AML-193 (cell line): ENCODE measurements around the gene DLK1.

ENCODE experiments used
- DNase-seq, 2 experiments: peaks; one replicate each; lab custom pipeline; 2025; lab: John Stamatoyannopoulos, UW

DLK1 gene

DNA sequence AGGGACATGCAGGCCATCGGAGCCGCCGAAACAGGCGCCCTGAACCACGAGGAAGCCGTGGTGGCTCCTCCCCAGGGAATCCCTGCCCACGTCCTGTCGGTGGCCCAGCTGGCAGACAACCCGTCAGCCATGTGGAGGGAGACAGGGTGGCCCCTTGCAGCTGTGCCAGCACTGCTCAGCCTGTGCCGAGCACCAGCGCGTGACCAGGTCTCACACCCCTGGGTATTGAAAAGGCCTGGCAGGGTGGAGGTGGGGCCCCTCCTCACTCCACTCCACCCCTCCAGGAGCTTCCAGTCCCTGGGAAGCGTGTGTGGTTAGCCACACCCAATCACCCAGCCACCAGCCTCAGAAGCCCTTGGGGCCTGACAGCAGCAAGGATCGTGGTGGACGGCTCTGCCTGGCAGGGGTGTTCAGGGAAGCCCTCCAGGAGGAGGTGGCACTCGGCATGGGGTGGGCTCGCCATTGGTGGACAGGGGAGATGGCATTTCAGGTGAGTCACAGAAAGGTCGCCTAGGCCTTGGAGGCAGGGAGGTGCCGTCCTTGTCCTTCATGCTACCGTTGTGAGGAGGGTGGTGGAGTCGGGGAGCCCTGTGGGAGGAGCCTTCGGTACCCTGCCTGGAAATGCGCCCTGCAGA, 12.3 kb upstream of the DLK1 start:
- DNase-seq: no peak

DNA sequence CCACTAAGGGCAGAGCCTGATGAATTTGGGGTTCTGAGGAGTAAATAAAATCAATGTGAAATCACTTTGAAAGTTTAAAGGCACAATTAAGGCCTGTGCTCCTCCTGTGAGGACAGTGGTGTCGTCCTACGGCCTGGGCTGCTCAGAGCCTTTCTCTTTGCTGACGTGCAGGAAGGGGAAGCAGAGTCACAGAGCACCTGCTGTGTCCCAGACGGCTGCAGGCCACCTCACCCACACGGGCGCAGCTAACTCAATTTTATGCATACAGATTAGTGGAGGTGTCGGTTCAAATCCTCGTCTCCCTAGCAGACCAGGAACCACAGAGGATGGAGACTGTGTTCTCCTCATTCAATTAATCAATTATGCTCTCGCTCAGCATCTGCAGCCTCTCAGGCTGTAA, 11.4 kb upstream of the DLK1 start:
- DNase-seq: no peak

DNA sequence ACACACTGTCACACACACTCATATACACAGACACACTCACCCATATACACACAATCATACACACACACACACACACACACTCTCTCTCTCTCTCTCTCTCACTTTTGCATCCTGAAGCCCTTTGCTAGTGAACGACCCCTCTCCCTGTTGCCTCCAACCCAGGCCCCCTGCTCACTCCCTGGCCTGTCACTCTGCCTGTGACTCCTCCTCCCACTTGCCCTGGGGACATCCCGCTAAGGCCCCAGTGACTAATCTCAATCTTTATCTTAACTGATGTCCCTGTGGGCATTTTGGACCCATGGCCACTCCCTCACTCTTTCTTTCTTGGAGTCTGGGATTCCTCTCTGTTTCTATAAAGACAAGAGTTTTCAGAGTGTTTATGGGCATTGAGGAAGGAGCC, 10.9 kb upstream of the DLK1 start:
- DNase-seq: no peak

DNA sequence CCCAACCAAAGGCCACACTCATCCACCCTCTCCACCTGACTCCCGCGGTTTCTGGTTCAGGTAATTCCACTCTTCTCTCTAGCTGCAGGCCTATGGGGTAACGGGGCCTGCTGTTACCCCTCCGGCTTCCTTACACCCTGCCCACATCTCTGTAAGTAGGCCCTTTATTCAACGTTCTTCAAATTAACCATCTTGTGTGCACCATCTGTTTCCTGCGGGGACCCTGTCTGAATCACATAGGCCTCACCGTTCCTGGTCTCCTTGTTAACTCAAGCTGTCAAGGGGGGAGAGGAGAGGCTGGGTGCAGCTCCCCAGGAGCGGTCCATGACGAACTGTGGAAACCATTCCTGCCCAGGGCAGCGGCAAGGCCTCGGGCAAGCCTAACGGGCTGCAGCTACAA, 9.3 kb upstream of the DLK1 start:
- DNase-seq: no peak

DNA sequence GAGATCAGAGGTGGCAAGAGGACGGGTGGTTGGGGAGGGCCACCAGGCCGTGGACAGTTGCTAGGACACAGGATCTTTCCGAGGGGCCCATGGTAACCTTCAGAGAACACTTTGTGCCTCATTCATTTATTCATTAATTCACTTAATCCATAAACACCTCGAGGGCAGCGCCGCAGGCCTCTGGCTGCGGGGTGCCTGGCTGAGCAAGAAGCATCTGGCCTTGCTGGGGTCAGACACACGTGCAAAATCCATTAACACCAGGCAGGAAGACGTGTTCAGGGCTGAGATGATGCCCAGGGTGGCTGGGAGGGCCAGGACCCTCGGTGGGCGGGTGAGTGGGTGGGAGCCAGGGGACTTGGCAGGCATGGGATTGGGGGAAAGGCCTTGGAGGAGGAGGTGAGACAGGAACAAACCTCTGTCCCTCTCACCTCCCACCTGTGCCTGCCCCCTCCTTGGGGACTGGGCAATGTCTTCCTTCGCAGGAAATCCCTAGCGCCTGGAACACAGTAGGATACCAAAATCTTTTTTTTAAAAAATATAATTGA, 6.6 kb upstream of the DLK1 start:
- no peak for DNase-seq

DNA sequence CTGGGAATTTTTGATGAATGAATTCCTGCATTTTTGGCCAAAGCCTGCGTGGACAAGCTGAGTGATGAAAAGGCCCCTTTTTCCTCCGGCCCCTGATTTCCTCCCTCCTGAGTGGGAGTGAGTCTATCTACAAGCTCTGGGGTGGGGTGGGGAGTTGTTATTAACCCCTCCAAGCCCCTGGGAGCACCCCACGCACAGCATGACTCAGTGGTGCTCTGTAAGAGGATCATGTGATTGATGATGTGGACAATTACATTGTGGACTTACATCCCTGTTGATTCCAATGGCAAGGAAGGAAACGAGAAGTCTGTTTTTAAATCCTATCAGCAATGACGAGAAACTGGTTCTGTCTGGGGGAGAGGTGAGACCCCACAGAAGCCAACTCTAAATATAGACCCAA, 5.1 kb upstream of the DLK1 start:
- DNase-seq: no peak

DNA sequence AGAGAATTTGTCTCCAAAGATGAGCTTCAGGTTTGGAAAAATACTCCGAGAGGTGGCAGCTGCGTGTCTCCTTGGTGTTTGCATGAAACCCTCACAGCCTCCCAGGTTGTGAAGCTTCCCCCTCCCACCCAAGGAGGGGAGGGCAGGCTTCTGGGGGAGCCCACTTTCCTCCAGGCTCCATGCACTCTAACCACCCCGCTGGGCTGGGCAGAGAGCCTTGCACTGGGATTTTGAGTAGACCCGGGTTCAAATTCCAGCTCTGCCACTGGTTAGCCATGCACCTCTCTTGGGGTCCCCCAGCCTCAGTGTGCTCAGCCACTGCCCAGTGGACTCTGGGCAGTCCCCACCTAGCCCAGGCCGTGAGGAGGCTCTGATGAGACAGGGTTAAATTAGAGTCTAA, 4.3 kb upstream of the DLK1 start:
- DNase-seq: no peak

DNA sequence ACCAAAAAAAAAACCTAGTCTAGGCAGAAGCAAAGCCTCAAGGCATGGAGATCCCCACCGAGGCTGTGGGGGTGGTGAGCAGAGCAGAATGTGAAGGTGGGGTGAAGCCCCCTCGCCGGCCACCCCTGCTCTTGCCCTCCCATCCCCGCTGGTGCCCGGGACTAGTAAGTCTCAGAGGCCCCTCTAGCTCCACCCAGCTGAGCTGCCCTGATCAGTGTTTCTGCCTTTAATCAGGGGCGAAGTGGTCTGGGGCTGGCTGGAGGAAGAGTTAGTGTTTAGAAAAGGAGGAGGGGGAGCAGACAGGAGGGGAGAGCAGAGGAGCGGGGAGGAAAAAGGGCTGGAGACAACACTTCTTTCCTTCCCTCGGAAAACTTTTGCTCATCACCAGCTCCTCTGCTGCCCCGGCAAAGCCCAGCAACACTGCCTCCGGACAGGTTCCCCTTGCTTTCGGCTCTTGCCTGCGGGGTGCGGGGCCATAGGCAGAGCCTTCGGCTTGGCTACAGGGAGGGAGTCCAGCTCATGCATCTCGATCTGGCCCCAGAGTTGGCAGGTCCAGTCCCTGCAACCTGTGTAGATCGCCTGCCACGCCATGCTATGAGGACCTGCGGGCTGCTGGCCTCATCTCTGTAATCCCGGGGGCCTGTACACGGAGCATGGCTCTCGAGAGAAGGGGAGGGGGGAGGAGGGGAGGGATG, 3.4 kb upstream of the DLK1 start:
- DNase-seq: no peak

DNA sequence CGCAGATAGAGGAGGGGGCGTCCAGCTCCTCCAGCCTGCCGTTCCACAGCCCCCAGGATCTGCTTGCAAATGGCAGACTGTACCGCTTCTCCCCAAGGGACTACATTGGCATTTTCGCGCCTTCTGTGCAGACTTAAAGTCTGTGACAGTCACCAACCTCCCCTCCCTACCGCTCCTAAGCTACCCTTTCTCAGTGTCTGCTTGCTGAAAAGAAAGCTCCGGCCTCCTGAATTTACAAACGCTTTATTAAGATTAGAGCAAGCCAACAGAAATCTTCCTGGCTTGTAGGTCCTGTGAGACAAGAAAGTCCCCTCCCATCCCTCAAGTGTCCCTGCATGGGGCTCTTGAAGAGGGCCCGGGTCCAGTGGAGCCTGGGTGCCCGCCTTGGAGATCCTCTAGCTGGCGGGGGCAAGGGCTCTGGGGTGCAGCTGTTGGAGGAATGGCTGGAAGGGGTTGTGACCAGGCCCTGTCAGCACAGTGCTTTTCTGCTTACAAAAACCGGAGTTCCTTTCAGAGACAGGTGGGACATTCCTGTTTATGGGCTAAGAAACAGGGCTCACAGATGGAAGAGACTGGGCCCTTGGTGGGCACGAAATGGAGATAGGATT, 2.8 kb upstream of the DLK1 start:
- DNase-seq: no peak

DNA sequence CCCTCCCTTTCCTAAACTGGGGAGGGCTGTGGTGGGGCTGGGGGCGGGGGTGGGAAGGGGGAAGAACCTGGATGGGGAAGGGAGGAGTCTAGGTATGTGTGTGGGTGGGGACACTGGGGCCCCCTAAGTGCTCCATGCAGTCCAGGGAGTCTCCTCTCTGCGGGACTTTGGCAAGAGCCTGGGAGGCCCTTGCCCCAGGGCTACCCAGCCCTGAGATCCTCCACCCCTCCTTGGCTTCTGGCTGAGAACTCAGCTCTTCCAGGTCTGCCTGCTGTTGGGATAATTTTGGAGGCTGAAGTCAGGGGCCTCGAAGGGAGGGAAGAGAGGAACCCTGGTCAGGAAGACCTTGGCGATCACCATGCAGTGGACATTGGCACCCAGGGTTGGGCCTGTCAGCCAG, 2.2 kb upstream of the DLK1 start:
- no peak for DNase-seq

DNA sequence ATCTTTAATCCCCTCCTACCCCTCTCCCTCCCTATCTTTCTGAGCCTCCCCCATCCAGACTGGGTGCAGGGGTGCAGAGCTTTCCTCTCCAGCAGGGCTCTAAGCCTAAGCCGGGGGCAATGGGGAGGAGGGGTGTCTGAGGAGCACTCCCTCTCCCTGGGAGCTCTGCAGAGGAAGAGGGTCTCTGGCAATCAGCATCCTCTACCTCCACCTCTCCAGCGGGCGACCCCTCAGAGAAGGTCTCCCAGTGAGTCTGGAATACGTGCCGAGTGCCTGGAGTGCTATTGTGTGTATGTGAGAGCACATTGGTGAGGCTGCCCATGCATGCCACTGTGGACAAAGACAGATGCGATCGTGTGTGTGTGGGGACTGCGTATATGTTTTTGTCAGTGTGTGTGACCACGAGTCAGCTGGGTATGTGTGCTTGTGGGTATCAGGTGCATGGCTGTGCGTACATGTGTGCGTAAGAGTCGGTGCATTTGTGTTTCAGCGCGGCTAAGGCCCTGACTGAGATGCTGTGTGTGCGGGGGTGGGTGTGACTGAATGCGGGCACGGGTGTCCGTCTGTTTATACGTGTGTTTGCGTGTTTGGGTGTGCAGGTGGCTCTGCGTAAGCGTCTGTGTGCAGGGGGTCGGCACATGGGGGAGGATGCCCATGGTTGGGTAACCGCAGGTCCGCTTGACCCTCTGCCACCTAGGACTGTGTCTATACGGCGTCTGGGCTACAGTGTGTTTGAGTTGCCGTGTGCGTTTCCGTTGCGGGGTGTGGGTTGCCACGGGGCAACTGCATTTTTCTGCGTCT, 905 bp upstream of the DLK1 start:
- no peak for DNase-seq

DNA sequence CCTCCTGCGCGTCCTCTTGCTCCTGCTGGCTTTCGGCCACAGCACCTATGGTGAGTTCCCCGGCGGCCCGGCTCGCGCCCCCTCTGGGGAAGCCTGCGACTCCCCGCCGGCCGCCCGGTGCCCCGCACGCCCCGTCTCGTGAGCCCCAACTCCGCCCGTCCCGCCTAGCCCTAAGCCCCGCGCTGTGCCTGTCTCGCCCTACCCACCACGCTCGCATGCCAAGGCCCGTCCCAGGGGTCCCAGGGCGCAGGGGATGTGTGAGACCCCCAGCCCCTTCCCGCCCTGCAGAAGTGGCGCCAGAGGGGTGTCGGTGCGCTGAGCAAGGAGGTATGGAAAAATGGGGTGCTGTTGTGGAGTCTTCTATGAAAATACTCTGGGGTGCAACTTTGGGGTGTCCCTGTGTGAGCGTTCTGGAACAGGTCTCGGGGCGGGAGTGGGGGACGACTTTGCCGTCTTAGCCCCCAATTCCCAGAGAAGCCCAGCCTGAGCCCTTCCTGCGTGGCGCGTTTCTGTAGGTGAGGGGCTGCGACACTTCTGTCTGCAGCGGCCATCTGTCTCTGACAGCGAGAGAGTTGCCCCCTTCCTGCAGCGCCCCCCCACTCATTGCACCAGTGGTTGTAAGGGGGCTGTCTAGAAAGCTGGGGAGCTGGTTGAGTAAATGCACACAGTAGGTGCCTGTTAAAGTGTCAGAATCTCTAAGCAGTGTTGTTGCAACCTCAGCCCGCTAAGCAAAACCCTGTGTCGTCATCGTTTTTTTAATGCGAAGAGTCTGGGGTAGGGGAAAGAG, 587 bp downstream of the DLK1 start:
- DNase-seq: no peak

DNA sequence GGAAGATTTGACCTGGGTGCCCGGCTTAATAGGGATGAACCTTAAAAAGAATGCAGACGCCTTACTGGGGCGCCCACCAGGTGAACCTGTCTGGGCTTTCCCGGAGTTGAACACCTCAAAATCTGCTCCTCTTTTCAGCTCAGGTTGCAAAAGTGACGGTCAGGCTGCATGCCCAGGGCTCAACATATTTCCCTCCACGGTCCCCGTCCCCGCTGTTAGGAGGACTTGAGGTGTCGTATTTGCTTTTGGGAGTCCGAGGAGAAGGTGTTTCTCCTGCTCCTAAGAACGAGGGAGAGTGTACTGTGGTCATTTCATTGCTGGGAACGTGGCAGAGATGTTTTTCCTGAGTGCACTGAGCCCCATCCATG, 1.2 kb downstream of the DLK1 start:
- no peak for DNase-seq

DNA sequence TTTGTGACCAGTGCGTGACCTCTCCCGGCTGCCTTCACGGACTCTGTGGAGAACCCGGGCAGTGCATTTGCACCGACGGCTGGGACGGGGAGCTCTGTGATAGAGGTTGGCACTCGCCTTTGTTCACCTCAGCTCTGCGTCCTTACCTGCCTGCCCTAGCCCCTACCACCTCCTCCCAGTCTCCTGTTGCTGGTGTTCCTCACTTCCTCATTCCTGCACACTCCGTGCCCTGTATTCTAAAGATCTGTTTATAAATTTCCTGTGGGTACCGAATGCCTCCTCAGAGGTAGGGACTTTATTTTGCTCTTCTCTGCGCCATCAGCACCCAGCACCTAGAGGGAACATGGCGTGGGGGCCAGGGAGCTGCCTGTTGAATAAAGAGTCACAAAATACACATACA, 2.3 kb downstream of the DLK1 start:
- DNase-seq: no peak

DNA sequence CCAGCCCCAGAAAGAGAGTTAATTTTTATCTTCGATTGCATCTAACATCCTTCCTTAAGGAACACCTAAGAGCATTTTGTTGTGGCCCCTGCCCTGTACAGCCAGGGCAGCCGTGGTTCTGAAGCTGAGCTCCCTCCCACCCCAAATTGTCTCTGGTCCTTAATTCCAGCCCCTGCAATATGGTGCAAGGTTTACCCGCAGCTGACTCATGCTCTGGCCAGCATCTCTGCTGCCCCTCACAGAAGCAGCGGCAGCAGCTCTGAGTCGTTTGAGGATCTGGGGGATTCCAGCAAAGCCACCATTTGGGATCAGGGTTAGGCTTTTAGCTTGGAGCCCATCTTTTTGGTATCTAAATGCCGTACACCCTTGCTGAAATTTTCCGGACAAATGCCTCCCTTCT, 3.3 kb downstream of the DLK1 start:
- DNase-seq: no peak

DNA sequence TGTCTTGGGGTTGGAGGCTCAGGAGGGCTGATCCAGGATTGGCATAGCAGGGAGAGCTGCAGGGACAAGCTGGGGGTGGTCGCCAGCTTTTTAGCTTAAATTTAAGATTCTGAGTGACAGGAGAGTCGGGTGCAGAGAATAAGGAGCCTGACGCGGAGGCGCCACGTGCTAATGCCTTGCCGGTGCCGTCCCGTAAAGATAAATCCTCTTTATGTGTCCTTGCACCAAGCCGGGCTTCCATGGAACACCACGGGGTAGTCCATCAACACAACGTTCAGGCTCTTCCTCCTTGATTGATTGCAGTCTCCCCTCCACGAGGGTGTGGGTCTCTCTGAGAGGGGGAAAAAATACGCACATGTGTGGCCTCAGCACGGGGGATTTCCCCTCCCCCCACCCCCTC, 3.9 kb downstream of the DLK1 start:
- DNase-seq: no peak

DNA sequence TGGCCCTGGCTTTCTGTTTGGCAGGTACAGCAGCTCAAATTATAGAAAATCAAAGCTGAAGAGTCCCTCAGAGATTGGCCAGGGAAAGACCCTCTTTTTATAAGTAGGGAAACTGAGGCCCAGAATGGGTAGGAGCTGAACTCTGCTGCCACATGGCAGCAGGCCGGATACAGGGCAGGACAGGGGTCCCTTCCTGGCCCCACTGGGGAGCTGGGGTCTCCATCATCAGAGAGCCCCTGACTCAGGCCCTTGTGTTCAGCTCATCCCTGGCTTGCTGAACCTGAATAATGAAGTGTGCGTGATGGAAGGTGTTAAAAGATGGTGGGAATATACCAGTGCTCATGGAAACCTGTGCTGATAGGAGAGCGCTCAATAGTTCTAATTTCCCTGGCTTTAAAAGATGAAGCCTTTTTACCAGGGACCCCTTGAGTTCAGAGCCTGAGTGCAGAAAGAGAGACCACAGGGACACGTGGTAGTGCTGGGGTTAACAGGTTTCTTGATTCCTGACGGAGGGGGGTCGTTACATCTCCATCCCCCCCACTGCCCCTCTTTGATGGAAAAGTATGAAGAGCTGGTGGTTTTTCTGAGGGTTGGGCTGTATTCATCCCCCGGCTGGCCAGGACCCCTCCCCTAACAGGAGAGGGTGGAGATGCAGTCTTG, 4.4 kb downstream of the DLK1 start:
- DNase-seq: no peak

DNA sequence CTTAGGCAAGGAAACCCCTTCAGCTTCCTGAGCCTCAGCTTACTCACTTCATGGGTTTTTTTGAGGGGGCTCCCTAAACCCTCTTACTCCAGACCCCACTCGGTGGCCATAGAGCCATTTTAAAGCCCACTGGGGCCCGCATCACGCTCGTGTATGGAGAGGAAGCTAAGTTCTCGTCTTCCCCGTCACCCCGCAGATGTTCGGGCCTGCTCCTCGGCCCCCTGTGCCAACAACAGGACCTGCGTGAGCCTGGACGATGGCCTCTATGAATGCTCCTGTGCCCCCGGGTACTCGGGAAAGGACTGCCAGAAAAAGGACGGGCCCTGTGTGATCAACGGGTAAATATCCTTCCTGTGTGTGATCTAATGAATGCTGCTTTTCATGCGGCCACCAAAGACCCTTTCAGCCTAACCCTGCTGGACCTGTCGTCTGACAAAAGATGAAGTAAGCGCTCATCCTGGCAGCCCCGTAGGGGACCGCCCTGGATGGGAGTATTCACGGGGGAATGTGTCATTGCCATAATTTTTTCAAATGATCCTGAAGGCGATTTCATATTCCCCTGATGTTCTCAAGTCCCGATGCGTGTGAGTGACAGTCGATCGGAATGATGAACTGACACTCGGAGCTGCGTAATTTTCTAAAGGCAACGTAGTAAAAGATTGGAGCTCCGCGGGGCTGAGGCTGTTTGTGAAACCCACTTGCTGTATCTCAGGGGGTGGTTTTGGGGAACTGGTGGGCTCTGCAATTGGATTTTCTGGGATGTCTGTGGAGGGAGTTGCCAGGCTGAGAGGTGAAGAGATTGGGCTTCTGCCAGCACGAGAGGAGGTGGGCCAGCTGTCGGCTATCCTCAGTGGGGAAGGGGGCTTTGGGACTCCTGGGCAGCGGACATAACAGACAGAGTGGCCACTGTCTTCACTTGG, 5.4 kb downstream of the DLK1 start:
- DNase-seq: no peak

DNA sequence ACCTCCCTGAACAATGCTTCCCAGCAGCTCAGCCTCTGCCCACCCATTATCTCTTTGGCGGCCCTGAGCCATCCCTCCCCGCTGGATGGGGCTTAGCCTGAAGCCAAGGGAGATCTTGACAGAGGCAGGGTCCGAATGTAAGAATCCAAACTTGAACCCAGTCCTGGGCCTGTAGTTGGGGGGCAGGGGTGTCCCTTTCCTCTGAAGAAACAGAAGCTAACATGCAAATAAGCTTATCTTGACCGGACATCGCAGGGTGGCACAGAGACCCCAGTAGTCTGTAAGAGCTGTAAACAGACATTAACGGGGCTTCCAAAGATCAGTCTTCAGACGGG, 6.0 kb downstream of the DLK1 start:
- DNase-seq: no peak

DNA sequence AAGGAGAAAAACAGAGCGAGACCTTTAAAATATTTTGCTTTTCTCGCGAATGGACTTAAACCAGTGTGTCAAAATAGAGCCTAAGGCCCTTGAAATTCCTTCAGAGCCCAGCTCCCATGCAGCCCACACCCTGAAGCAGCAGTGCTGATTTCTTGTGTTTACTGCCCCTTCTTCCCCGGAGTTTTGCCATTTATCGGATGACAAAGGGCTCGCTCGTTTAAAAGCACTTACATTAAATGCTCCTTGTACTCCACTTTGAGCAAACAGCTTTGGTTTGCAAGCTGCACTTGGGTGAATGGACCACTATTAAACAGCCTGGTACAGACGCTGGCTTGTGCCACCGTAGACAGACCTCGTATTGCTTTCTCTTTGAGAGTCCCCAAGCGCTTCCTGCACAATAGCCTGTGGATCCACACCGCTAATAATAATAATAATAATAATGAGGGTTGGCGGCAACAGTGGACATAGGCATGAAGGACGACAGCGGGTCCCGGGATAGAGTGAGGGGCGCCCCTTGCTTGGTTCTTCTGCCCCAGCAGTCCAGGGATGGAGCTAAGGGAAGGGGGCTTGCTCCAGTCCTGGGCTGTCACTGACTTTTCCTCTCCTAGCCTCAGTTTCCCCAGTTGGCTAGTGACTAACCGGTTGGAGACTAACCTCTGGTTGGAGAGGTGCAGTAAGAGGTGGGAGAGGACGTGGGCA, 6.6 kb downstream of the DLK1 start:
- DNase-seq: no peak
